Gastrocnemius medialis (tissue), 4 donors: ENCODE data around the gene FBXW4. TPM values are rescaled to one million over a fixed set of nuclear protein-coding genes. Genes with fewer than 3 reads are reported as not detected.
A peak's percentile ranks its signal among the peaks of the same experiment; 100 is the strongest.

ENCODE experiments used
- ATAC-seq, 2 donors: fragments of 150-250 bp; one replicate each; pipeline ENCODE4 v1.9.1; 2016
- DNase-seq, 2 donors: peaks; one replicate each; pipeline ENCODE4 v3.0.0-alpha.2; 2019
- H3K27ac ChIP-seq, 4 donors: fragments of 200-600 bp; sonication (generic); 1 replicate in 1 of 4; 2 replicates in 3 of 4; pipeline ENCODE4 v1.5.1; 2016 to 2018; ENCODE audit warnings: mild to moderate bottlenecking in 2 of 4, moderate library complexity in 1 of 4
- H3K27me3 ChIP-seq, 3 donors: fragments of 200-600 bp; sonication (generic) in 2 of 3; 1 replicate in 1 of 3; 2 replicates in 2 of 3; pipeline versions ENCODE4 v1.5.1 to v1.6.0; 2016 to 2019; ENCODE audit warnings: mild to moderate bottlenecking in 1 of 3, moderate library complexity in 1 of 3
- H3K36me3 ChIP-seq, 2 donors: fragments of 200-600 bp; sonication (generic) in 1 of 2; one replicate each; pipeline ENCODE4 v1.5.1; 2017 to 2018
- H3K4me1 ChIP-seq, 2 donors: fragments of 200-600 bp; sonication (generic) in 1 of 2; one replicate each; pipeline ENCODE4 v1.5.1; 2016 to 2017; ENCODE audit warnings: mild to moderate bottlenecking in 2 of 2
- H3K4me3 ChIP-seq, 4 donors: fragments of 200-600 bp; sonication (generic) in 3 of 4; 1 replicate in 1 of 4; 2 replicates in 3 of 4; pipeline ENCODE4 v1.5.1; 2016 to 2019; ENCODE audit warnings: mild to moderate bottlenecking in 2 of 4
- H3K9me3 ChIP-seq, 3 donors: fragments of 200-600 bp; sonication (generic) in 2 of 3; 1 replicate in 1 of 3; 2 replicates in 2 of 3; pipeline ENCODE4 v1.5.1; 2016 to 2019
- CTCF ChIP-seq, 5 experiments: fragments of 450-650 bp in 3 of 5; fragments of 200-600 bp in 2 of 5; sonication (generic) in 2 of 5; IDR thresholded peaks in 4 of 5; conservative IDR thresholded peaks in 1 of 5; 1 replicate in 4 of 5; 2 replicates in 1 of 5; pipeline ENCODE4 v1.5.1; 2016 to 2019; ENCODE audit warnings: antibody characterized with exemption in 5 of 5, mild to moderate bottlenecking in 3 of 5, moderate library complexity in 3 of 5
- POLR2A ChIP-seq, 2 donors: fragments of 450-650 bp; IDR thresholded peaks; one replicate each; pipeline ENCODE4 v1.6.1; 2017; ENCODE audit warnings: antibody characterized with exemption in 2 of 2, mild to moderate bottlenecking in 2 of 2, moderate library complexity in 2 of 2
- in situ Hi-C, 4 donors: fragments of 200-750 bp; cut with MboI; loops; one replicate each; pipeline versions ENCODE4 v1.15.0 to v1.8.0; 2017; ENCODE audit warnings: low sequenced_read_pairs in 4 of 4
- intact Hi-C: fragments of 100-400 bp; cut with DNase I; formaldehyde crosslinking; loops from one replicate; pipeline ENCODE4 v1.15.1; 2023; ENCODE audit warnings: low total_unique reads
- total RNA-seq, 4 donors: library from RNA; depleted of rRNA; stranded (reverse); fragments of >200 nt; gene quantifications; one replicate each; pipeline versions ENCODE4 v1.1.0 to v1.2.3, GENCODE V29; 2016

The FBXW4 gene
- total RNA-seq, 4 donors from 2014 or later: 43.1 to 72.6 (median 70.2) TPM

GRCh38 chr10:101682172-101682825, 12.7 kb downstream of the FBXW4 start:
- H3K4me1 ChIP-seq: peaks cover 38 to 47% of the 10 kb centered on the region in 2 donors
- peak overlapping the region in 1 of 4 donors; percentile 57 for H3K27ac ChIP-seq
- H3K36me3 ChIP-seq: peaks cover 0 to under 1% of the 10 kb centered on the region in 2 donors
- ATAC-seq (no peak), DNase-seq (no peak)
- in situ Hi-C loops: no loop called here
- TF ChIP-seq CTCF (IDR thresholded peaks at IDR 0.05 in 4 of 5, conservative IDR thresholded peaks at IDR 0.05 in 1 of 5) (no peak), POLR2A (IDR thresholded peaks at IDR 0.05) (no peak)
- no peaks in the 10 kb centered on the region for H3K9me3 ChIP-seq
- intact Hi-C loops: no loop called here
- H3K27me3 ChIP-seq: no peaks in the 10 kb centered on the region
- H3K4me3 ChIP-seq: peak overlapping the region in 1 of 4 donors; percentile 18

- Histone ChIP-seq H3K9me3 (no peaks in the 10 kb centered on the region), H3K27me3 (no peaks in the 10 kb centered on the region), H3K4me3 (no peak overlapping the region), H3K4me1 (peaks cover 24 to 30% of the 10 kb centered on the region in 2 donors), H3K27ac (no peak overlapping the region), H3K36me3 (peaks cover 0 to 12% of the 10 kb centered on the region in 2 donors)
- no peak for ATAC-seq
- in situ Hi-C loops (no loop called here), intact Hi-C loops (no loop called here)
- TF ChIP-seq POLR2A (IDR thresholded peaks at IDR 0.05): no peak
- no peak for TF ChIP-seq CTCF (IDR thresholded peaks at IDR 0.05 in 4 of 5, conservative IDR thresholded peaks at IDR 0.05 in 1 of 5)
- DNase-seq: no peak
These were observed 18.4 kb downstream of the FBXW4 start for GRCh38 chr10:101676565-101676964.

- peaks cover 0 to 24% of the 10 kb centered on the region in 2 donors for H3K36me3 ChIP-seq
- H3K9me3 ChIP-seq: no peaks in the 10 kb centered on the region
- no peak for DNase-seq
- in situ Hi-C loops (no loop called here), intact Hi-C loops (no loop called here)
- H3K4me1 ChIP-seq: peaks cover 17 to 22% of the 10 kb centered on the region in 2 donors
- no peak for ATAC-seq
- no peak for TF ChIP-seq POLR2A (IDR thresholded peaks at IDR 0.05)
- TF ChIP-seq CTCF (IDR thresholded peaks at IDR 0.05 in 4 of 5, conservative IDR thresholded peaks at IDR 0.05 in 1 of 5): no peak
- no peak overlapping the region for H3K27ac ChIP-seq
- no peak overlapping the region for H3K4me3 ChIP-seq
- H3K27me3 ChIP-seq: no peaks in the 10 kb centered on the region
These were observed 19.9 kb downstream of the FBXW4 start for GRCh38 chr10:101675115-101675514.

GRCh38 chr10:101672536-101672935, 22.4 kb downstream of the FBXW4 start:
- Histone ChIP-seq H3K9me3 (no peaks in the 10 kb centered on the region), H3K27ac (no peak overlapping the region), H3K4me1 (peaks cover 10 to 13% of the 10 kb centered on the region in 2 donors), H3K36me3 (peaks cover 0 to 46% of the 10 kb centered on the region in 2 donors), H3K4me3 (no peak overlapping the region), H3K27me3 (no peaks in the 10 kb centered on the region)
- intact Hi-C loops: no loop called here
- TF ChIP-seq CTCF (IDR thresholded peaks at IDR 0.05 in 4 of 5, conservative IDR thresholded peaks at IDR 0.05 in 1 of 5): no peak
- no peak for TF ChIP-seq POLR2A (IDR thresholded peaks at IDR 0.05)
- ATAC-seq (peak; percentile 72 to 83), DNase-seq (peak; percentile 43 to 74)
- in situ Hi-C loops: no loop called here
